Right kidney (tissue), 1 donor: ENCODE results near the gene ACR.
"Not testable (repeated sequence)": the region's sequence is repeated elsewhere in the genome, so short reads cannot be mapped to it uniquely, and the experiment has no call there.

Source experiments
- DNase-seq: peaks from one replicate; pipeline ENCODE4 v3.0.0-alpha.2; 2016

ACR gene

GRCh38 chr22:50732681-50733080, 5.3 kb upstream of the ACR start:
- no peak for DNase-seq

- DNase-seq, result no peak
These were observed 4.3 kb upstream of the ACR start for GRCh38 chr22:50733521-50734342.

- no peak for DNase-seq
These were observed 3.6 kb upstream of the ACR start for GRCh38 chr22:50734343-50734771.

GRCh38 chr22:50734986-50735738, 2.8 kb upstream of the ACR start:
- DNase-seq, result no peak

GRCh38 chr22:50735739-50736030, 2.3 kb upstream of the ACR start:
- DNase-seq, result no peak

GRCh38 chr22:50738649-50739227, 734 bp downstream of the ACR start:
- DNase-seq, result no peak

- DNase-seq, result no peak
These were observed 1.3 kb downstream of the ACR start for GRCh38 chr22:50739279-50739691.

- no peak for DNase-seq
These were observed 1.9 kb downstream of the ACR start for GRCh38 chr22:50739894-50740293.

- not testable (repeated sequence) for DNase-seq
These were observed 2.7 kb downstream of the ACR start for GRCh38 chr22:50740714-50741113.

- not testable (repeated sequence) for DNase-seq
These were observed 6.4 kb downstream of the ACR start for GRCh38 chr22:50744424-50744823.

GRCh38 chr22:50747521-50747920, 9.5 kb downstream of the ACR start:
- not testable (repeated sequence) for DNase-seq

- DNase-seq, result not testable (repeated sequence)
These were observed 10.6 kb downstream of the ACR start for GRCh38 chr22:50748630-50749029.

- DNase-seq, result not testable (repeated sequence)
These were observed 11.5 kb downstream of the ACR start for GRCh38 chr22:50749302-50750074.

GRCh38 chr22:50755251-50755650, 17.2 kb downstream of the ACR start:
- DNase-seq, result not testable (repeated sequence)

- not testable (repeated sequence) for DNase-seq
These were observed 18.4 kb downstream of the ACR start for GRCh38 chr22:50756406-50756805.

GRCh38 chr22:50756949-50757491, 19.0 kb downstream of the ACR start:
- DNase-seq, result peak; percentile 17

GRCh38 chr22:50759597-50760341, 21.8 kb downstream of the ACR start:
- DNase-seq, result not testable (repeated sequence)

GRCh38 chr22:50761829-50762228, 23.8 kb downstream of the ACR start:
- DNase-seq, result not testable (repeated sequence)

- not testable (repeated sequence) for DNase-seq
These were observed 26.3 kb downstream of the ACR start for GRCh38 chr22:50764288-50764687.

GRCh38 chr22:50775132-50775531, 37.1 kb downstream of the ACR start:
- peak; percentile 36 for DNase-seq

GRCh38 chr22:50777631-50778030, 39.6 kb downstream of the ACR start:
- not testable (repeated sequence) for DNase-seq
